LNCAP (cell line): ENCODE data around the gene SRPRA.

ENCODE experiments used
- CTCF ChIP-seq: fragments of 450-650 bp; IDR thresholded peaks from 2 replicates; pipeline ENCODE4 v1.5.1; 2017; ENCODE audit warnings: mild to moderate bottlenecking

Gene SRPRA

DNA sequence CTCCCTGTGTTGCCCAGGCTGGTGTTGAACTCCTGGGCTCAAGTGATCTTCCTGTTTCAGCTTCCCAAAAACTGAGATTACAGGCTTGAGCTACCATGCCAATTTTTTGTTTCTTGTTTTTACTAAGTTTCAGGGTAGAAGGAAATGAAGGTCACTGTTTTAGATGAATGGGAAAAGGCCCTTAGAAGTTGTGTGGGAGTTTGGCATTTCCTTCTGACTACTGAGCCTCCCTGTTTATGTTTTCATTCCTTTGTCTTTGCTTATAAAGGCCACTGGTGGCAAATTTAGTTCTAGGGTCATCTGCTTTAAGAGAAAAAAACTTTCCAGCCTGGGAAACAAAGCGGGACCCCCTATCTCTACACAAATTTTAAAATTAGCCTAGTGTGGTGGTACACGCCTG lies 22.1 kb downstream of the SRPRA start:
- TF ChIP-seq CTCF, result no peak

- TF ChIP-seq CTCF, result no peak
Observed at GRCh38 chr11:126233391-126233790, 35.3 kb downstream of the SRPRA start.

DNA sequence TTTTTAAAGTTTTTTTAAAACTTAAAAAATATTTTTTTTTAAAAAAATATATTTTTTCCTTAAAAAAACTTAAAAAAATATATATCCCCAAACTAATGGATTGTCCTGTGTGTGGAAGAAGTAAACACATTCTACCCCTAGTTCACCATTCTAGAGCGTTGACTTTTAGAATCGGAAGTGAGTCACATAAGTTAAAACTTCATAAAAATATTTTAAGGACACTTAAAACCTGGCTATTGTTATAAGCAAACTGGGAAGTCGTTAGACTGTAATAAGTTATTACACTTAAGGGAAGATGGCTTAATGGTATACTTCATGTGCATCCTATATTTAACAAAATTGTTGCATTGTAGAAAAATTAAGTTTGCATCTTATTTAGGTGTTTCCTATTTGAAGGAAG lies 36.0 kb downstream of the SRPRA start:
- no peak for TF ChIP-seq CTCF

DNA sequence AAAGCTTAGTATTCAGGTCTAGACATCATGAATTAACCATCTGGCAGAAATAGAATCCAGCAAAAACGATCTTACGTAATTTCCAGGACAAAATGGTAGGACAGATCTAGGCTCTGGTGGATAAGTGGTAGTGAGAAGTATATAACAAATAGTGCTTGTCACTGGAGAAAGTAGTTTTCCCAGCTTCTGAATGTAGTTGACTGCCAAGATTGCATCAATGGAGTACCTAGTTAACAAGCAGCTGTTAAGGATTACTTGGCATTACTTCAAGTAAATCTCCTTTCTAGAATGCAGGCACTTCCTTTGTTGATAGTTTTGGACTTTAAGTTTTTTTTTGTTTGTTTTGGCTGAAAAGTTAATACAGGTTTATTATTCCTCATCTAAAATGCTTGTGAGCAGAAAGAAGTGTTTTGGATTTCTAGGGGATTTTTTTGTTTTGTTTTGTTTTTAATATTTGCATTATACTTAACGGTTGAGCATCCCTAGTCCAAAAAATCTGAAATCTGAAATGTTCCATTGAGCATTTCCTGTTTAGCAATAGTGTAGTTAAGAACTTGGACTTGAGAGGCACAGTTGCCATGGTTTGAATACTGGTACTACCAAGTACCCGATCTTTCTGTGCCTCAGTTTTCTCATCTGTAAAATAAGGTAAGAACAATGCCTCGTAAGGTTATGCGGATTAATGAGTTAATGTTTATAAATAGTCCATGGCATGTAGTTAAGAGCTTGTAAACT lies 36.8 kb downstream of the SRPRA start:
- no peak for TF ChIP-seq CTCF

- no peak for TF ChIP-seq CTCF
Observed at GRCh38 chr11:126229858-126230540, 38.7 kb downstream of the SRPRA start.

GRCh38 chr11:126226334-126227084 lies 42.2 kb downstream of the SRPRA start:
- no peak for TF ChIP-seq CTCF

- no peak for TF ChIP-seq CTCF
Observed at GRCh38 chr11:126225295-126225665, 43.4 kb downstream of the SRPRA start.
